IPS-NIHi7 (cell line): ENCODE data around the gene MAGI3.
"Not testable (repeated sequence)": the region's sequence is repeated elsewhere in the genome, so short reads cannot be mapped to it uniquely, and the experiment has no call there.

Experiments used
- DNase-seq: peaks from one replicate; pipeline ENCODE4 v3.0.0; 2012; ENCODE audit warnings: mixed read lengths; ENCODE audit errors: extremely low spot score

Gene MAGI3

DNA sequence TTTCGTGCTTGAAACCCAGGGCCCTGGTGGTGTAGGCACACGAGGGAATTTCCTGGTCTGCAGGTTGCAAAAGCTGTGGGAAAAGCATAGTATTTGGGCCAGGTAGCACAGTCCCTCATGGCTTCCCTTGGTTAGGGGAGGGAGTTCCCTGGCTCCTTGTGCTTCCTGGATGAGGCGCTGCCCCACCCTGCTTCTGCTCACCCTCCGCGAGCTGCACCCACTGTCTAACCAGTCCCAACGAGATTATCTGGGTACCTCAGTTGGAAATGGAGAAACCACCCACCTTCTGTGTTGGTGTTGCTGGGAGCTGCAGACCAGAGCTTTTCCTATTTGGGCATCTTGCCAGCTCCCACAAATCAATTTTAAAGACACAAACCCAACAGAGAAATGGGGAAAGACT is 186.0 kb downstream of the MAGI3 start:
- no peak for DNase-seq

GRCh38 chr1:113579256-113580018 is 189.1 kb downstream of the MAGI3 start:
- no peak for DNase-seq

DNA sequence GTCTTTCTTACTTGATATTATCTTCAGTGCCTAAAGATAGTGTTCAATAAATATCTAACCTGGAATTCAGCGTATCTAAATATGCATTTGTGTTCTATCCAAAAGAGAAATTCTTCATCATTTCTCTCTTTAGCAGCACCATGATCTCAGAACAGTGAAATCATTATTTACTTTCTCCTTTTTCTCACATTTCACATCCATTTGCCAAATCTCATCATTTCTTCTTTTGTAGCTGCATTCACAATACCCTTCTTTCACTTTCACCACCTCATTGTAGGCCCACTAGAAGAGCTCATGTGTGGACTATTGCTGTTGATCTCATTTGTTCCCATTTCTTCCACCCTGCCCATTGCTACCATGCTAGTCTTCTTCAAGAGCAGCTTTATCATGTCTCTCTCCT is 191.0 kb downstream of the MAGI3 start:
- DNase-seq, result no peak

GRCh38 chr1:113582084-113582483 is 191.8 kb downstream of the MAGI3 start:
- DNase-seq, result no peak

DNA sequence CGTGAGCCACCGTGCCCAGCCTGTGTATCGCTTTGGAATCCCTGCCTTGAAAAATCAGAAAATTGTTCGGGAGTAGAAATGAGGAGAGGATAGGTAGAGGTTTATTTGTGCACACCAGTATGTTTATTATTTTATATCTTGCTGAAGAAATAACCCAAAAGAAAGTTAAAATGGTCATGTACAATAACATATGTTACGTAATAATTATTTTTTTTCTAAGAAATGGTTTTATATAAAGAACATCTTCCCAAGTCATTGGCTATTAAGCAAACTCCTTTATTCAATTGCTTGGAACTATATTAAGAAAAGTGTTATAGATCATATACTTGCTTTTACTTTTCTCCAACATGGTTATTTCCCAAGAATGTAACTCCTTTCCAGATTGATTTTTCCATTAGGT is 197.2 kb downstream of the MAGI3 start:
- no peak for DNase-seq

DNA sequence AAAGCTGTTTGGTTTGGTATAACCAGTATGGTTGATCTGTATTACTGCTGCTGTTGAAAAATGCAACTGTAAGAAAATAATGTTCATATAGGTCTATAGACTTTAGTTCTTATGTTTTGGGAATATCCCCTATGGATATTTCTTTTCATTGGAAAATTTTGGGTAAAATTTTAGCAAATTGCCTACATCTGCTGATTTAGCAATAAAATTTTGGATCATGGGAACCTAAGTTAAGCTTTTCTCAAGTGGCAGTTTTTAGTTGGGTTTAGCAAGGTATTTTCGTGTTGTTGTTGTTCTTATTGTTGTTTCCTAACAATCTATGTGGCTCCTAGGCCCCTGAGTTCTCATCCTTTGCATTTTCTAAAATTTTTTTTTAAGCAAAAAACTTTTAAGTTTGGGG is 201.9 kb downstream of the MAGI3 start:
- no peak for DNase-seq

DNA sequence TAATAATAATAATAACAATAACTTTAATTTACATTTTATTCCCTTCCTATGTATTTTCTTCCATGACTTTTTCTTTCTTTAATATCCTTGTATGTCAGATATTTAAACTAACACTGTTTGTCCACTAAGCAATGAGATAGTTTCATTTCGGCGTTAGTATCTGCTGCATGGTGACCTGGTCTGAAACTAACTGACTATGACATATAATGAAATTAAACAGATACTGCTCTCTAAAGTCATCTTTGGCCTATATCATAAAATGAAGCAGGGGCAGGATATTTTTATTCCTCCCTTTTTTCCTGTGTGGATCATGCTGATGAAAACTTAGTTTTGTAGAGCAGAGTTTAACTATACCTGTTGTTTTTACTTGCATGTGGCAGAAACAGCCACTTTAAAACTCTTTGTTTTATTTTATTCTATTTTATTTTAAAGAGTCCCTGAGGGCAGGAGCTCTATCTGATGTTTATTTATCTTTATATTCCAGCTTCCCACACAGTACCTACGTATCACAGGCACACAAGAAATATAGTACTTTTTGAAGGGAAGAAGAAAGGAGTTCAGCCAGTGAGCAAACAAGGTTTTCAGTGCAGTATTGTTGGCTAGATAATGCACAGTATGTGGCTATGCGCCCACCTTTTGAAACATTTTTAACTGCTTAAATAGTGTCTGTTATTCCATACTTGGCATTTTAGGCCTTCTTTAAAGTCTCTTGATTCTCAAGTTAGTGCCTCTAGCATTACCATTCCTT is 203.4 kb downstream of the MAGI3 start:
- no peak for DNase-seq

- DNase-seq, result not testable (repeated sequence)
Measured at GRCh38 chr1:113604466-113604865, 214.2 kb downstream of the MAGI3 start.

DNA sequence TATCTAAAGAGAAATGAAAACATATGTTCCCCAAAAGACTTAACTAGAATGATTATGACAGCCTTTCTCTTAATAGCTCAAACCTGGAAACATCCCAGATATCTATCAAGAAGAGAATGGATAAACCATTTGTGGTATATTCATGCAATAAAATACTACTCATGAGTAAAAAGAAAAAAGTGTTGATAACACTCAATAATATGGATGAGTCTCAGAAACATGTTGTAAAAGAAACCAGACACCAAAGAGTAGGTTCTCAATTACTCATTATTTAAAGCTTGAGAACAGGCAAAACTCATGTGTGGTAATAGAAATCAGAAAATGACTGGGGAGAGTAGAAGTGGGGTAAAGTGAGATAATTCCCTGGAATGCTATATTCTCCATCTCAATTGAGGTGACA is 214.8 kb downstream of the MAGI3 start:
- no peak for DNase-seq

DNA sequence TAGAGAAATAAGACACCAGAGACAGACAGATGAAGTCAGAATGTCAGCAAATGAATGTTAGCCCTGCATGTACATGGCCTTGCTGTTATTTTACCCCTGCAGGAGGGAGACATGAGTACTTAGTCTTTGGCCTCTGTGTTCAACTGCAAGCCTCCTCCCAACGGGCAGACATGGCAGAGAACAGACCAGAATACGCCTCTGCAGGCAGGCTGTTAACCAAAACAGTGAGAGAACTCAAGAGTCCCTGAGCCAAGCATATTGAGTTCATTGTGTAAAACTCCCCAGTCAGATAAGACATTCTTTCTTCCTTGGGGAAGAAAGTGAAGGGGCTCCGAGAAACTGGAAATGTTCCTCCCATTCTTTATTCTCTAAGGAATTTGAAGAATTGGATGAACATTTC is 218.1 kb downstream of the MAGI3 start:
- peak; percentile 14 for DNase-seq

- no peak for DNase-seq
Measured at GRCh38 chr1:113610372-113610771, 220.1 kb downstream of the MAGI3 start.

GRCh38 chr1:113615425-113615824 is 225.1 kb downstream of the MAGI3 start:
- no peak for DNase-seq

DNA sequence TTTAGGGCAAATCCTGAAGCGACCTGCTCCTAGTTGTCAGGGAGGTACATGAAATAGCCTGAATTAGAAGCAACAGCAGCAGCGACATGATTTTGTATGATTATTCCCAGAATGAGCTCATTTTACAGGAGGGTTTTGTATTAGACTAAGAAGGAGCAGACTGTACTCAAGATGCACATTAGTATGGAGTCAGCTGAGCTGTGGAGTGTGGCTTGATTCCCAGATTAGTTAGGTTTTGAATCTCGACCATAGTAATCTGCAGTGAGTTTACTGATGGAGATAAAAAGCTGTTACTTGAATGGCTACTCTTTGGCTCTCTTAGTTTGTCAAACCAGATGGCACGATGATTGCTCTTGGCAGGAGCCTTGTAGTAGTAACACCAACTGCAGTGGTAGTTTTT is 225.8 kb downstream of the MAGI3 start:
- DNase-seq, result no peak

DNA sequence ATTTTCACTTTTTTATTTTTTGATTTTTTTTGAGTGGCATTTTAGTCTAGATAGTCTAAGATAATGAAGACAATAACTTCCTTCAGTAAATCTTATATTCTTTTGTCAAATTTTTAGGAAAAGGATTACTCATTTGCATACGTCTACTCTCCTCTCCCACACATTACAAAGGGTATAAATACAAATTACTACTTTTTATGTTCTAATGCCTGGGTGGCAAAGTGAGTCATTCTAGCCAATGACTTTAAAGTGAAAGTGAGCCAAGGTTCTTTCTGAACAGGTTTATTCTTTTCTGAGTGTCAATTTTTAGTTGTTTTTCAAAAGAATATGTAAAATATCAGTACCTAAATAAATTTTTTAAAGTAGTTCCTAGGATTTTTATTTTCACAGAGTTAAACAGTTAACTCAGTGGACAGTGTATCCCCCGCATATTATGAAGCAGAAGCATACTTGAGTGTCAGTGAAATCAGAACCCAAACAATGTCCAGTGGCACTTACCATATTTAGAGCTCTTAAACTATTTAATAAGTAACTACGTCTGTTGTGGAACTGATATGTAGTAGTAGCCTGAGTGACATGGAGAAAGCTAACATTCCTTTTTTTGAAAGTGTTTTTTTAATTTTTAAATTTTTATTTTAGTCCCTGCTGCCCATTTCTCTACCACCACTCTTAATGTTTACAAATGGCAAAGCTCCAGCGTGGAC is 227.3 kb downstream of the MAGI3 start:
- DNase-seq, result no peak

GRCh38 chr1:113628997-113629396 is 238.7 kb downstream of the MAGI3 start:
- DNase-seq, result no peak

- no peak for DNase-seq
Measured at GRCh38 chr1:113630340-113631327, 240.3 kb downstream of the MAGI3 start.

- no peak for DNase-seq
Measured at GRCh38 chr1:113641396-113641795, 251.1 kb downstream of the MAGI3 start.

- DNase-seq, result no peak
Measured at GRCh38 chr1:113647164-113647563, 256.8 kb downstream of the MAGI3 start.

GRCh38 chr1:113648478-113648877 is 258.2 kb downstream of the MAGI3 start:
- DNase-seq, result no peak

- no peak for DNase-seq
Measured at GRCh38 chr1:113652771-113653170, 262.5 kb downstream of the MAGI3 start.

DNA sequence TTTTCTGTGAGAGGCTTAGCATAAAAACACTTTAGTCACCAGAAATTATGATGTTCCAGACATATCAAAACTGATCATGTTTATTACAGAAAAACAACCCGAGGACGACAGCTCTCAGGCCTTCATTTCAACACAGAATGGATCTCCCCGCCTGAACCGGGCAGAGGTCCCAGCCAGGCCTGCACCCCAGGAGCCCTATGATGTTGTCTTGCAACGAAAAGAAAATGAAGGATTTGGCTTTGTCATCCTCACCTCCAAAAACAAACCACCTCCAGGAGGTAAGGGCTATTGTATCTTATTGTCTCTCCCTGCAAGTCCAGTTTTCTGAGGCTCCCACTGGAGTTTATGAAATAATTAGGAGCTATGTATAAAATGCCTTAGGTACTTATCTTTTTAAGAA is 263.4 kb downstream of the MAGI3 start:
- no peak for DNase-seq

- no peak for DNase-seq
Measured at GRCh38 chr1:113654883-113655282, 264.6 kb downstream of the MAGI3 start.
